ENCODE results near the gene STIM1.

STIM1 gene

DNA sequence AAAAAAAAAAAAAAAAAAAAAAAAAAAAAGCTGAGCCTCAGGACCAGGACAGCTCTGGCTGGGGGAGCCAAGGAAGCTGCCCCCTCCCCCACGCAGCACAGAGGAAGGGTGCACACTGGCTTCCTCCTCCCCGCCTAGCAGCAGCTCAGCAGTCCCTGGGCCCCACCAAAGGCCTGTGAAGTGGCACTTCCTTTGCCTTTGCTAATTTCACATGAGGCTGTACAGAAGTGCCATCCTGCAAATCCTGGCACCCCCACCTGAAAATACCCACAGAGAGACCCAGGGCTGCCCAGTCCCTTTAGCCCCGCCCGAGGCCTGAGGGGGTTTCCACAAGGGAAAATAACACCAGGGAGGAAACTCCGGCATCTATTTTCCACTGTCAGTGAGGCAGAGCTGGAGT is 18.6 kb upstream of the STIM1 start:
- no peak for ATAC-seq
- TF ChIP-seq PPARA (CRISPR knock-in tag; IDR thresholded peaks at IDR 0.05; ENCODE audit: borderline replicate concordance) (no peak), ESRRG (CRISPR knock-in tag; IDR thresholded peaks at IDR 0.05) (no peak)

DNA sequence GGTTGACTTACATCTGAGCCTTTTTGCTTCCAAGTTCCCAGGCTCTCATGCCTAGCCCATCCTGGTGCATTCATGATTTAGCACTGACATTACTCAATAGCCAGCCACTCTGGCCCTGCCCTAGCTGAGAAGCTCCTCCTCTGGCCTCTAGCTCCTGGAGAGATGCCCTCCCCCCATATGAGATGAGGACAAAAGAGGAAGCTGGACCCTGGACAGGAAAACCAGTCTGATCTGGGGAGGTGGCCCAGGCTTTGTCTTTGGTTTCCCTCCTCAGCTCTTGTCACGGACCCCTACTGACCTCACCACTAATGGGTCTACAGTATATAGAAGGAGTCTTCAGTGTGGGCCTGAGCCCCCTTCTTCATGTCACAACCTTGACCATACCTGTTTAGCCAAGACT is 17.7 kb upstream of the STIM1 start:
- no peak for ATAC-seq
- TF ChIP-seq ZNF70 (CRISPR knock-in tag; IDR thresholded peaks at IDR 0.05) (no peak), ISL1 (CRISPR knock-in tag; IDR thresholded peaks at IDR 0.05) (no peak), ZNF8 (CRISPR knock-in tag; IDR thresholded peaks at IDR 0.05) (no peak), GLIS3 (CRISPR knock-in tag; IDR thresholded peaks at IDR 0.05) (no peak), ESRRG (CRISPR knock-in tag; IDR thresholded peaks at IDR 0.05) (no peak), CSDC2 (CRISPR knock-in tag; IDR thresholded peaks at IDR 0.05) (no peak), TOX (CRISPR knock-in tag; IDR thresholded peaks at IDR 0.05; ENCODE audit: borderline replicate concordance) (no peak)

DNA sequence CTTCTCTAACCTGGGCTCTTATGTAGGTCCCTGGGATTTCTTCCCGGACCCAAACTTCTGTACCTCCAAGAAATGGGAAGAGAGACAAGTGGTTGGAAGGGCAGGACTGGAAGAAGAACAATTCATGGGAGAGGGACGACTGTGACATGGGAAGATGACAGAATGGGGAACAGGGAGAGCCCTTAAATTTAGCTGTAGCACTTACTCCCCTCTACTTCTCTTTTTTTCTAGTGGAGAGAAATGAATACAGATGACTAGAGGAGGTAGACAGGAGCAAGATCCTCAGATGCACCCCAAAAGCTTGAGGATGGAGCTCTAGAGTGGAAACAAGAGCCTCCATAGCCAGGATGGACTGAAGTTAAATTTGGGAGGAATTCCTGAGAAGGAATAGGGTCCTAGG is 17.0 kb upstream of the STIM1 start:
- no peak for ATAC-seq
- TF ChIP-seq CREB5 (CRISPR knock-in tag; IDR thresholded peaks at IDR 0.05; ENCODE audit: low read depth) (no peak), ARNTL (CRISPR knock-in tag; IDR thresholded peaks at IDR 0.05; ENCODE audit: borderline replicate concordance, low read depth) (no peak), CSRNP3 (CRISPR knock-in tag; IDR thresholded peaks at IDR 0.05) (no peak), ZC3H10 (CRISPR knock-in tag; IDR thresholded peaks at IDR 0.05) (no peak), RARB (CRISPR knock-in tag; IDR thresholded peaks at IDR 0.05) (no peak), ZNF70 (CRISPR knock-in tag; IDR thresholded peaks at IDR 0.05) (no peak), ESRRG (CRISPR knock-in tag; IDR thresholded peaks at IDR 0.05) (no peak), GLIS3 (CRISPR knock-in tag; IDR thresholded peaks at IDR 0.05) (no peak), ZFP3 (CRISPR knock-in tag; IDR thresholded peaks at IDR 0.05) (no peak), TOX (CRISPR knock-in tag; IDR thresholded peaks at IDR 0.05; ENCODE audit: borderline replicate concordance) (no peak), CSDC2 (CRISPR knock-in tag; IDR thresholded peaks at IDR 0.05) (no peak), ZNF8 (CRISPR knock-in tag; IDR thresholded peaks at IDR 0.05) (no peak), PPARA (CRISPR knock-in tag; IDR thresholded peaks at IDR 0.05; ENCODE audit: borderline replicate concordance) (no peak), ZFP30 (CRISPR knock-in tag; IDR thresholded peaks at IDR 0.05) (no peak), PATZ1 (CRISPR knock-in tag; IDR thresholded peaks at IDR 0.05; ENCODE audit: borderline replicate concordance) (no peak), ZNF565 (CRISPR knock-in tag; conservative IDR thresholded peaks at IDR 0.05; ENCODE audit: low read depth) (no peak), BACH2 (CRISPR knock-in tag; IDR thresholded peaks at IDR 0.05; ENCODE audit: borderline replicate concordance) (no peak), POU6F1 (CRISPR knock-in tag; IDR thresholded peaks at IDR 0.05; ENCODE audit: borderline replicate concordance, low read depth) (no peak), OSR1 (CRISPR knock-in tag; IDR thresholded peaks at IDR 0.05) (no peak), TSHZ2 (CRISPR knock-in tag; IDR thresholded peaks at IDR 0.05) (no peak)

Data from SK-N-SH treated with all-trans-retinoic acid at 6 μM for 48 hours (cell line).